MM.1S (cell line): Measurements from ENCODE around the gene GRK4.

Experiments
- DNase-seq: peaks from one replicate; pipeline ENCODE4 v3.0.0-alpha.2; 2015
- H2AFZ ChIP-seq: fragments of 300-600 bp; sonication (generic); 2 replicates; pipeline ENCODE4 v1.6.0; 2016; ENCODE audit warnings: antibody characterized with exemption, low read length
- H3F3A ChIP-seq: fragments of 300-600 bp; sonication (generic); 2 replicates; pipeline ENCODE4 v1.6.1; 2016; ENCODE audit warnings: mild to moderate bottlenecking, antibody characterized with exemption, low read length, moderate library complexity, mixed read lengths; ENCODE audit not compliant: insufficient read depth
- H3K27ac ChIP-seq: fragments of 300-600 bp; sonication (generic); 2 replicates; pipeline ENCODE4 v1.5.1; 2016; ENCODE audit warnings: mild to moderate bottlenecking, low read length
- H3K27me3 ChIP-seq: fragments of 300-600 bp; sonication (generic); replicated peaks from 2 replicates; pipeline ENCODE4 v1.6.0; 2016; ENCODE audit warnings: low read length; ENCODE audit not compliant: insufficient read depth
- H3K36me3 ChIP-seq: fragments of 300-600 bp; sonication (generic); replicated peaks from 2 replicates; pipeline ENCODE4 v1.6.1; 2016; ENCODE audit warnings: mild to moderate bottlenecking, low read length, mixed read lengths; ENCODE audit not compliant: insufficient read depth
- H3K4me1 ChIP-seq: fragments of 300-600 bp; sonication (generic); 2 replicates; pipeline ENCODE4 v1.6.1; 2016; ENCODE audit warnings: low read length, mixed read lengths
- H3K4me2 ChIP-seq: fragments of 300-600 bp; sonication (generic); 2 replicates; pipeline ENCODE4 v1.6.0; 2016; ENCODE audit warnings: low read depth, low read length
- H3K4me3 ChIP-seq: fragments of 300-600 bp; sonication (generic); 2 replicates; pipeline ENCODE4 v1.5.1; 2016; ENCODE audit warnings: low read length, mixed read lengths
- H3K79me2 ChIP-seq: fragments of 300-600 bp; sonication (generic); 2 replicates; pipeline ENCODE4 v1.6.1; 2016; ENCODE audit warnings: mixed run types, low read length, mixed read lengths
- H3K9ac ChIP-seq: fragments of 300-600 bp; sonication (generic); 2 replicates; pipeline ENCODE4 v1.6.1; 2016; ENCODE audit warnings: low read length, mixed read lengths
- H3K9me2 ChIP-seq: fragments of 300-600 bp; sonication (generic); replicated peaks from 2 replicates; pipeline ENCODE4 v1.6.1; 2016; ENCODE audit warnings: mild to moderate bottlenecking, low read length, mixed read lengths; ENCODE audit not compliant: insufficient read depth
- H3K9me3 ChIP-seq: fragments of 300-600 bp; sonication (generic); replicated peaks from 2 replicates; pipeline ENCODE4 v1.6.1; 2016; ENCODE audit warnings: mild to moderate bottlenecking, low read length, mixed read lengths; ENCODE audit not compliant: insufficient read depth
- H4K20me1 ChIP-seq: fragments of 300-600 bp; sonication (generic); 2 replicates; pipeline ENCODE4 v1.6.1; 2016; ENCODE audit warnings: mild to moderate bottlenecking, low read length, moderate library complexity, mixed read lengths; ENCODE audit not compliant: insufficient read depth
- EZH2 ChIP-seq: fragments of 300-600 bp; sonication (generic); optimal IDR thresholded peaks from 2 replicates; pipeline ENCODE3; 2017; ENCODE audit warnings: low read depth, mild to moderate bottlenecking, antibody characterized with exemption, low read length, mixed read lengths
- EZH2phosphoT487 ChIP-seq: fragments of 300-600 bp; sonication (generic); IDR thresholded peaks from 2 replicates; pipeline ENCODE4 v1.6.1; 2018; ENCODE audit warnings: antibody characterized with exemption, low read length
- TF ChIP-seq, protein P1 (sequence below): fragments of 300-600 bp; sonication (generic); IDR thresholded peaks from 2 replicates; pipeline ENCODE4 v1.5.1; 2016; ENCODE audit warnings: antibody characterized with exemption, low read length, mixed read lengths

Gene GRK4

GRCh38 chr4:2932951-2933565 lies 30.3 kb upstream of the GRK4 start:
- no peaks in the 10 kb centered on the region for H3K9me3 ChIP-seq
- DNase-seq, result no peak
- H3K4me3 ChIP-seq, result no peak overlapping the region
- H3K9me2 ChIP-seq, result no peaks in the 10 kb centered on the region
- H2AFZ ChIP-seq, result no peak overlapping the region
- H3K79me2 ChIP-seq, result no peaks in the 10 kb centered on the region; the same call in 1 of the 2 replicates
- no peaks in the 10 kb centered on the region for H3K36me3 ChIP-seq
- H3K27ac ChIP-seq, result no peak overlapping the region
- H3K4me1 ChIP-seq, result peaks cover 8% of the 10 kb centered on the region; the same call in 1 of the 2 replicates
- H4K20me1 ChIP-seq, result no peaks in the 10 kb centered on the region
- TF ChIP-seq, protein P1, sequence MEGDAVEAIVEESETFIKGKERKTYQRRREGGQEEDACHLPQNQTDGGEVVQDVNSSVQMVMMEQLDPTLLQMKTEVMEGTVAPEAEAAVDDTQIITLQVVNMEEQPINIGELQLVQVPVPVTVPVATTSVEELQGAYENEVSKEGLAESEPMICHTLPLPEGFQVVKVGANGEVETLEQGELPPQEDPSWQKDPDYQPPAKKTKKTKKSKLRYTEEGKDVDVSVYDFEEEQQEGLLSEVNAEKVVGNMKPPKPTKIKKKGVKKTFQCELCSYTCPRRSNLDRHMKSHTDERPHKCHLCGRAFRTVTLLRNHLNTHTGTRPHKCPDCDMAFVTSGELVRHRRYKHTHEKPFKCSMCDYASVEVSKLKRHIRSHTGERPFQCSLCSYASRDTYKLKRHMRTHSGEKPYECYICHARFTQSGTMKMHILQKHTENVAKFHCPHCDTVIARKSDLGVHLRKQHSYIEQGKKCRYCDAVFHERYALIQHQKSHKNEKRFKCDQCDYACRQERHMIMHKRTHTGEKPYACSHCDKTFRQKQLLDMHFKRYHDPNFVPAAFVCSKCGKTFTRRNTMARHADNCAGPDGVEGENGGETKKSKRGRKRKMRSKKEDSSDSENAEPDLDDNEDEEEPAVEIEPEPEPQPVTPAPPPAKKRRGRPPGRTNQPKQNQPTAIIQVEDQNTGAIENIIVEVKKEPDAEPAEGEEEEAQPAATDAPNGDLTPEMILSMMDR, result no peak
- TF ChIP-seq EZH2 (no peak), EZH2phosphoT487 (no peak)
- H3K27me3 ChIP-seq, result no peaks in the 10 kb centered on the region
- H3F3A ChIP-seq, result peaks cover 18% of the 10 kb centered on the region; the same call in 1 of the 2 replicates
- H3K4me2 ChIP-seq, result peak overlapping the region; percentile 72; the same call in 1 of the 2 replicates
- no peak overlapping the region for H3K9ac ChIP-seq

- no peaks in the 10 kb centered on the region for H4K20me1 ChIP-seq
- H3K9me2 ChIP-seq, result no peaks in the 10 kb centered on the region
- no peaks in the 10 kb centered on the region for H3K9me3 ChIP-seq
- no peaks in the 10 kb centered on the region for H3K27me3 ChIP-seq
- H3F3A ChIP-seq, result peaks cover 18% of the 10 kb centered on the region; the same call in 1 of the 2 replicates
- H3K9ac ChIP-seq, result no peak overlapping the region
- H2AFZ ChIP-seq, result 0 out of 2 replicates have a peak overlapping the region, but pooled peaks have one; percentile 56
- TF ChIP-seq EZH2phosphoT487 (no peak), EZH2 (no peak)
- TF ChIP-seq, protein P1, result no peak
- H3K4me2 ChIP-seq, result peak overlapping the region; percentile 72
- H3K27ac ChIP-seq, result no peak overlapping the region
- DNase-seq, result no peak
- H3K4me3 ChIP-seq, result peak overlapping the region; percentile 49
- H3K79me2 ChIP-seq, result no peaks in the 10 kb centered on the region; the same call in 1 of the 2 replicates
- H3K36me3 ChIP-seq, result no peaks in the 10 kb centered on the region
- H3K4me1 ChIP-seq, result peaks cover 8% of the 10 kb centered on the region; the same call in 1 of the 2 replicates
These were observed 29.8 kb upstream of the GRK4 start for GRCh38 chr4:2933566-2934076.

- peaks cover 8% of the 10 kb centered on the region; the same call in 1 of the 2 replicates for H3K4me1 ChIP-seq
- H3K4me2 ChIP-seq, result peak overlapping the region; percentile 72
- H4K20me1 ChIP-seq, result no peaks in the 10 kb centered on the region
- H3K9ac ChIP-seq, result no peak overlapping the region
- no peak for TF ChIP-seq EZH2
- TF ChIP-seq, protein P1, result no peak
- no peak for TF ChIP-seq EZH2phosphoT487
- H3F3A ChIP-seq, result peaks cover 18% of the 10 kb centered on the region; the same call in 1 of the 2 replicates
- H3K9me2 ChIP-seq, result no peaks in the 10 kb centered on the region
- H3K4me3 ChIP-seq, result peak overlapping the region; percentile 91
- no peaks in the 10 kb centered on the region; the same call in 1 of the 2 replicates for H3K79me2 ChIP-seq
- no peak overlapping the region for H3K27ac ChIP-seq
- H3K27me3 ChIP-seq, result no peaks in the 10 kb centered on the region
- DNase-seq, result no peak
- no peaks in the 10 kb centered on the region for H3K9me3 ChIP-seq
- no peaks in the 10 kb centered on the region for H3K36me3 ChIP-seq
- peak overlapping the region; percentile 56; the same call in 1 of the 2 replicates for H2AFZ ChIP-seq
These were observed 29.1 kb upstream of the GRK4 start for GRCh38 chr4:2934077-2934812.
